Ovary (tissue), 3 donors: ENCODE data around the gene TSC22D3.

Source experiments
- EP300 ChIP-seq: sonication (generic); formaldehyde crosslinking; IDR thresholded peaks from one replicate; pipeline ENCODE4 v1.6.1; 2017; ENCODE audit warnings: antibody characterized with exemption
- POLR2A ChIP-seq: fragments of 450-650 bp; IDR thresholded peaks from one replicate; pipeline ENCODE4 v1.6.1; 2017; ENCODE audit warnings: antibody characterized with exemption, mild to moderate bottlenecking, moderate library complexity
- TF ChIP-seq, protein P1 (sequence below), 3 donors: fragments of 450-650 bp in 2 of 3; fragments of 200-600 bp in 1 of 3; IDR thresholded peaks; one replicate each; pipeline versions ENCODE4 v1.5.1 to v1.8.0; 2016 to 2022; ENCODE audit warnings: antibody characterized with exemption in 3 of 3, mild to moderate bottlenecking in 1 of 3
- donor health status: DM: no; HTN: no; CAD: no.

DNA sequence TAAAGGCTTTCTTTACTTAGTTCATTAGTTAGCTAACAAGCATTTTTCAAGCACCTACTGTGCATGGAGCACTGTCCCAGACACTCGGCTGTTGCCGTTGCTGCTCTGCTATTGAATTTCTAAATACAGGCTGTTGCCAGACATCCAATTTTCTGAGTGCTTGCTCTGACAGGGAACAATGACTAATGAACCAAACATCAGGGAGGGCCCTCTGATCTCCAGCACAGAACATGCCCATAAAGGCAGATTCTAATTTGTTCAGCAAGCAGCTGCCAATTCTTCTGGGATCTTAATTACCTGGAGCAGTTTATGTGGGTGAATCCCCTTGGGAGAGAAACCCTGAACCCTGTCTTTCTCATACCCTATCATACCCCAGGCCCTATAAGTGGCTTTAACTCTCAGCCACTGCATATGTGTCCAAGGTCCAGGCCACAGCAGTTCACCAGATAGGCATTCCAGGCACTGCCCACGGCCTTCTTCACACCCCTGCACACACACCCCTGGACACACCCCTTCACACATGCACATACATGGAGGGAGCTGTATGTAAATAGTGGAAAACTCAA lies 27.9 kb downstream of the TSC22D3 start:
- TF ChIP-seq, protein P1, sequence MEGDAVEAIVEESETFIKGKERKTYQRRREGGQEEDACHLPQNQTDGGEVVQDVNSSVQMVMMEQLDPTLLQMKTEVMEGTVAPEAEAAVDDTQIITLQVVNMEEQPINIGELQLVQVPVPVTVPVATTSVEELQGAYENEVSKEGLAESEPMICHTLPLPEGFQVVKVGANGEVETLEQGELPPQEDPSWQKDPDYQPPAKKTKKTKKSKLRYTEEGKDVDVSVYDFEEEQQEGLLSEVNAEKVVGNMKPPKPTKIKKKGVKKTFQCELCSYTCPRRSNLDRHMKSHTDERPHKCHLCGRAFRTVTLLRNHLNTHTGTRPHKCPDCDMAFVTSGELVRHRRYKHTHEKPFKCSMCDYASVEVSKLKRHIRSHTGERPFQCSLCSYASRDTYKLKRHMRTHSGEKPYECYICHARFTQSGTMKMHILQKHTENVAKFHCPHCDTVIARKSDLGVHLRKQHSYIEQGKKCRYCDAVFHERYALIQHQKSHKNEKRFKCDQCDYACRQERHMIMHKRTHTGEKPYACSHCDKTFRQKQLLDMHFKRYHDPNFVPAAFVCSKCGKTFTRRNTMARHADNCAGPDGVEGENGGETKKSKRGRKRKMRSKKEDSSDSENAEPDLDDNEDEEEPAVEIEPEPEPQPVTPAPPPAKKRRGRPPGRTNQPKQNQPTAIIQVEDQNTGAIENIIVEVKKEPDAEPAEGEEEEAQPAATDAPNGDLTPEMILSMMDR (IDR thresholded peaks at IDR 0.05), result no peak
- TF ChIP-seq EP300 (no peak), POLR2A (no peak)
